Measurements from ENCODE around the gene SCFD2. TPM values are rescaled to one million over a fixed set of nuclear protein-coding genes. Genes with fewer than 3 reads are reported as not detected.

Gene SCFD2
- total RNA-seq, 1 experiment from 2014 or later: 8.4 TPM

GRCh38 chr4:53313510-53313909 is 52.4 kb downstream of the SCFD2 start:
- no peaks in the 10 kb centered on the region for H3K9me3 ChIP-seq (ENCODE audit: low read depth, low read length, poor library complexity, severe bottlenecking)
- BruUV-seq (replicated peaks): no TSS peak
- H3K27me3 ChIP-seq (replicated peaks; ENCODE audit: insufficient read depth, low read depth, low read length, poor library complexity): no peaks in the 10 kb centered on the region
- no peak overlapping the region for H3K4me3 ChIP-seq (ENCODE audit: low read depth, low read length, poor library complexity, severe bottlenecking)
- POLR2A ChIA-PET (ENCODE audit: low non-redundant PET): no interaction called here
- CTCF ChIA-PET: interaction anchor here (0.6 kb wide), 1 partner anchor 35 kb away, joined by 3 read pairs; no protein-coding TSS in a partner anchor
- peak; percentile 60 for DNase-seq (ENCODE audit: low spot score)
- intact Hi-C loops (cut with micrococcal nuclease; ENCODE audit: unreplicated experiment): loop anchor here (5.0 to 10.0 kb wide), 3 partner anchors 299 to 919 kb away; no protein-coding TSS in a partner anchor
- H3K27ac ChIP-seq (ENCODE audit: low read depth, low read length, poor library complexity, severe bottlenecking): no peak overlapping the region
- H3K36me3 ChIP-seq (ENCODE audit: insufficient read depth, low read length, poor library complexity, severe bottlenecking): no peaks in the 10 kb centered on the region
- TF ChIP-seq EZH2 (IDR thresholded peaks at IDR 0.05; ENCODE audit: borderline replicate concordance, low read depth, low read length, poor library complexity, severe bottlenecking): no peak
- TF ChIP-seq CTCF (conservative IDR thresholded peaks at IDR 0.05; ENCODE audit: low read depth, low read length): peak; percentile 54
- H3K4me1 ChIP-seq (ENCODE audit: insufficient read depth, low read length, poor library complexity, severe bottlenecking): peaks cover 17% of the 10 kb centered on the region

- DNase-seq (ENCODE audit: low spot score): peak; percentile 1
These were observed 56.4 kb downstream of the SCFD2 start for GRCh38 chr4:53309321-53310040.

More at GRCh38 chr4:53309321-53310040, 56.4 kb downstream of the SCFD2 start:
- no peaks in the 10 kb centered on the region for H3K4me1 ChIP-seq (ENCODE audit: insufficient read depth, low read length, poor library complexity, severe bottlenecking)
- POLR2A ChIA-PET (ENCODE audit: low non-redundant PET): no interaction called here
- no peak overlapping the region for H3K27ac ChIP-seq (ENCODE audit: low read depth, low read length, poor library complexity, severe bottlenecking)
- no peaks in the 10 kb centered on the region for H3K36me3 ChIP-seq (ENCODE audit: insufficient read depth, low read length, poor library complexity, severe bottlenecking)
- no peaks in the 10 kb centered on the region for H3K9me3 ChIP-seq (ENCODE audit: low read depth, low read length, poor library complexity, severe bottlenecking)
- CTCF ChIA-PET: no interaction called here
- TF ChIP-seq CTCF (conservative IDR thresholded peaks at IDR 0.05; ENCODE audit: low read depth, low read length) (no peak), EZH2 (IDR thresholded peaks at IDR 0.05; ENCODE audit: borderline replicate concordance, low read depth, low read length, poor library complexity, severe bottlenecking) (no peak)
- intact Hi-C loops (cut with micrococcal nuclease; ENCODE audit: unreplicated experiment): loop anchor here (5.0 to 10.0 kb wide), 3 partner anchors 295 to 923 kb away; no protein-coding TSS in a partner anchor
- no peak overlapping the region for H3K4me3 ChIP-seq (ENCODE audit: low read depth, low read length, poor library complexity, severe bottlenecking)
- no peaks in the 10 kb centered on the region for H3K27me3 ChIP-seq (replicated peaks; ENCODE audit: insufficient read depth, low read depth, low read length, poor library complexity)
- no TSS peak for BruUV-seq (replicated peaks)

Measured in A673 (cell line).